ENCODE measurements around the gene SGK1. TPM values are rescaled to one million over a fixed set of nuclear protein-coding genes. Genes with fewer than 3 reads are reported as not detected.

The SGK1 gene
- total RNA-seq, 1 experiment from 2014 or later = 23.2 TPM

GRCh38 chr6:134165561-134166201 is 152.2 kb downstream of the SGK1 start:
- peaks cover 16% of the 10 kb centered on the region for H3K4me1 Mint-ChIP-seq
- no peak overlapping the region for H3K27ac Mint-ChIP-seq
- no peak overlapping the region for H3K4me3 Mint-ChIP-seq
- TF ChIP-seq, protein P1, sequence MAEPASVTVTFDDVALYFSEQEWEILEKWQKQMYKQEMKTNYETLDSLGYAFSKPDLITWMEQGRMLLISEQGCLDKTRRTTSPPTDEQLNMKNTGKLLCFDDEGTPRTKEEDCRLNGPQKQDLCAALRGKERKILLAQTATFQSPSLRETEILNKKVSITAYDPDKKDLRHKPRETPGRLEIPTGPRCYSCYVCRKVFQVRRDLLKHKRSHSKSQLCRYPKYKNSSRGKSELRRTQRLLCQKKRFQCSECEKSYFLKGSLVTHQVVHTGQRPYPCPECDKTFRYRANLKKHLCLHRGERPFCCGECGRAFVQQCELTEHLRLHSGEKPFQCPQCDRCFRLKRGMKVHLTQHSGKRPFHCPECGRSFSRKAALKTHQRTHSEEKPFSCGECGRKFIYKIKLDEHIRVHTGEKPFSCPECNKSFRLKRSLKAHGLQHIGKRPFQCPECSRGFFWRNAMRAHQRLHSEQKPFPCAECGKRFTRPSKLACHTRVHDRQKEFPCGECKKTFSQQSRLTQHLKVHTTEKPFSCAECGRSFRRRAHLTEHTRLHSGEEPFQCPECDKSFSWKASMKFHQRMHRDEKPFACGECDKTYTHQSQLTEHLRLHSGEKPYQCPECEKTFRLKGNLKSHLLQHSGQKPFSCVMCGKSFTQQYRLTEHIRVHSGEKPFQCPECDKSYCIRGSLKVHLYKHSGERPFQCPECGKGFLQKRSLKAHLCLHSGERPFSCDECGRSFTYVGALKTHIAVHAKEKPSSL (CRISPR knock-in tag; conservative IDR thresholded peaks at IDR 0.05) = no peak
- no peak for TF ChIP-seq HMGA2 (CRISPR knock-in tag; IDR thresholded peaks at IDR 0.05)
- no peak for TF ChIP-seq ZNF512 (CRISPR knock-in tag; IDR thresholded peaks at IDR 0.05; ENCODE audit: borderline replicate concordance)
- no peak for TF ChIP-seq IRF1 (CRISPR knock-in tag; IDR thresholded peaks at IDR 0.05)
- no peak for TF ChIP-seq NR3C1 (CRISPR knock-in tag; conservative IDR thresholded peaks at IDR 0.05; ENCODE audit: low read depth)
- no peak for TF ChIP-seq CREB1 (CRISPR knock-in tag; IDR thresholded peaks at IDR 0.05)
- TF ChIP-seq TCF7 (CRISPR knock-in tag; IDR thresholded peaks at IDR 0.05; ENCODE audit: low read depth) = no peak
- no peak for TF ChIP-seq E2F4 (CRISPR knock-in tag; IDR thresholded peaks at IDR 0.05; ENCODE audit: borderline replicate concordance, low read depth)
- no peak for TF ChIP-seq TEAD1 (CRISPR knock-in tag; IDR thresholded peaks at IDR 0.05)
- TF ChIP-seq ATF3 (CRISPR knock-in tag; conservative IDR thresholded peaks at IDR 0.05) = no peak
- TF ChIP-seq, protein P2, sequence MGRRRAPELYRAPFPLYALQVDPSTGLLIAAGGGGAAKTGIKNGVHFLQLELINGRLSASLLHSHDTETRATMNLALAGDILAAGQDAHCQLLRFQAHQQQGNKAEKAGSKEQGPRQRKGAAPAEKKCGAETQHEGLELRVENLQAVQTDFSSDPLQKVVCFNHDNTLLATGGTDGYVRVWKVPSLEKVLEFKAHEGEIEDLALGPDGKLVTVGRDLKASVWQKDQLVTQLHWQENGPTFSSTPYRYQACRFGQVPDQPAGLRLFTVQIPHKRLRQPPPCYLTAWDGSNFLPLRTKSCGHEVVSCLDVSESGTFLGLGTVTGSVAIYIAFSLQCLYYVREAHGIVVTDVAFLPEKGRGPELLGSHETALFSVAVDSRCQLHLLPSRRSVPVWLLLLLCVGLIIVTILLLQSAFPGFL (CRISPR knock-in tag; IDR thresholded peaks at IDR 0.05; ENCODE audit: borderline replicate concordance) = no peak
- TF ChIP-seq, protein P3, sequence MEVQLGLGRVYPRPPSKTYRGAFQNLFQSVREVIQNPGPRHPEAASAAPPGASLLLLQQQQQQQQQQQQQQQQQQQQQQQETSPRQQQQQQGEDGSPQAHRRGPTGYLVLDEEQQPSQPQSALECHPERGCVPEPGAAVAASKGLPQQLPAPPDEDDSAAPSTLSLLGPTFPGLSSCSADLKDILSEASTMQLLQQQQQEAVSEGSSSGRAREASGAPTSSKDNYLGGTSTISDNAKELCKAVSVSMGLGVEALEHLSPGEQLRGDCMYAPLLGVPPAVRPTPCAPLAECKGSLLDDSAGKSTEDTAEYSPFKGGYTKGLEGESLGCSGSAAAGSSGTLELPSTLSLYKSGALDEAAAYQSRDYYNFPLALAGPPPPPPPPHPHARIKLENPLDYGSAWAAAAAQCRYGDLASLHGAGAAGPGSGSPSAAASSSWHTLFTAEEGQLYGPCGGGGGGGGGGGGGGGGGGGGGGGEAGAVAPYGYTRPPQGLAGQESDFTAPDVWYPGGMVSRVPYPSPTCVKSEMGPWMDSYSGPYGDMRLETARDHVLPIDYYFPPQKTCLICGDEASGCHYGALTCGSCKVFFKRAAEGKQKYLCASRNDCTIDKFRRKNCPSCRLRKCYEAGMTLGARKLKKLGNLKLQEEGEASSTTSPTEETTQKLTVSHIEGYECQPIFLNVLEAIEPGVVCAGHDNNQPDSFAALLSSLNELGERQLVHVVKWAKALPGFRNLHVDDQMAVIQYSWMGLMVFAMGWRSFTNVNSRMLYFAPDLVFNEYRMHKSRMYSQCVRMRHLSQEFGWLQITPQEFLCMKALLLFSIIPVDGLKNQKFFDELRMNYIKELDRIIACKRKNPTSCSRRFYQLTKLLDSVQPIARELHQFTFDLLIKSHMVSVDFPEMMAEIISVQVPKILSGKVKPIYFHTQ (CRISPR knock-in tag; IDR thresholded peaks at IDR 0.05) = no peak
- no peak for TF ChIP-seq NFE2L1 (CRISPR knock-in tag; IDR thresholded peaks at IDR 0.05)
- no peak for TF ChIP-seq ZNF138 (CRISPR knock-in tag; conservative IDR thresholded peaks at IDR 0.05)
- no peak for TF ChIP-seq TP53 (CRISPR knock-in tag; IDR thresholded peaks at IDR 0.05)
- TF ChIP-seq ZNF317 (CRISPR knock-in tag; IDR thresholded peaks at IDR 0.05; ENCODE audit: borderline replicate concordance, low read depth) = no peak
- no peak for TF ChIP-seq ERG (CRISPR knock-in tag; IDR thresholded peaks at IDR 0.05)
- DNase-seq (ENCODE audit: low spot score) = no peak
- ATAC-seq = no peak
- no peaks in the 10 kb centered on the region for H3K27me3 Mint-ChIP-seq (ENCODE audit: low read depth)
- no peaks in the 10 kb centered on the region; the same call in 1 of the 2 replicates for H3K9me3 Mint-ChIP-seq
- ChIA-PET POLR2A (no interaction called here), CTCF (interaction anchor here (1.2 to 1.7 kb wide), 3 partner anchors 476 to 775 kb away, joined by 3 to 5 read pairs (median 3); no protein-coding TSS in a partner anchor)
- peaks cover 23% of the 10 kb centered on the region for H3K36me3 Mint-ChIP-seq
